NCI-H748 (cell line): ENCODE results near the gene DAZL.
"Not testable (repeated sequence)": the region's sequence is repeated elsewhere in the genome, so short reads cannot be mapped to it uniquely, and the experiment has no call there.

ENCODE experiments used
- DNase-seq: peaks from one replicate; lab custom pipeline; 2025; ENCODE audit not compliant: unreplicated experiment; lab: John Stamatoyannopoulos, UW

The DAZL gene, protein sequence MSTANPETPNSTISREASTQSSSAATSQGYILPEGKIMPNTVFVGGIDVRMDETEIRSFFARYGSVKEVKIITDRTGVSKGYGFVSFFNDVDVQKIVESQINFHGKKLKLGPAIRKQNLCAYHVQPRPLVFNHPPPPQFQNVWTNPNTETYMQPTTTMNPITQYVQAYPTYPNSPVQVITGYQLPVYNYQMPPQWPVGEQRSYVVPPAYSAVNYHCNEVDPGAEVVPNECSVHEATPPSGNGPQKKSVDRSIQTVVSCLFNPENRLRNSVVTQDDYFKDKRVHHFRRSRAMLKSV

GRCh38 chr3:16604887-16605602 lies at the start of gene DAZL:
Gene DAZL (minus strand): TSS chr3:16605423. CDS start chr3:16605205, 218 bp downstream.
- no peak for DNase-seq

- no peak for DNase-seq
Measured at GRCh38 chr3:16654976-16655375, 49.8 kb upstream of the DAZL start.

DNA sequence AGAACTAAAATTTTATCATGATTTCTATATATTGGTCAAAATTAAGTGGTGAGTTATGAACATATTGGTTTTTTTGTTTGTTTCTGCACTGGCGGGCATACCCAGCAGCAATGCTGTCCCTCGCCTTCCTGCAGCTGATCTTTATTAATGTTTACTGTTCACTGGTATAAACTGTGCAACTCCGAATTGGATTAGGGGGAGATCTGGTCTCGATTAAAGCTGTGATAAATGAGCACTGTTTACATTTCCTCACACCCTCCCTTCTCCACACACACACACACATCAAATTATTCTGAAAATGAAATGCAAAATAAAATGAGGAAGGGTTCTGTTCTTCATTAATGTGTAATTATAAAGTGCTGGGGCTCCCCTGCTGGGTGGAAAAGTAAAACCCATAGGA lies 48.5 kb upstream of the DAZL start:
- no peak for DNase-seq

DNA sequence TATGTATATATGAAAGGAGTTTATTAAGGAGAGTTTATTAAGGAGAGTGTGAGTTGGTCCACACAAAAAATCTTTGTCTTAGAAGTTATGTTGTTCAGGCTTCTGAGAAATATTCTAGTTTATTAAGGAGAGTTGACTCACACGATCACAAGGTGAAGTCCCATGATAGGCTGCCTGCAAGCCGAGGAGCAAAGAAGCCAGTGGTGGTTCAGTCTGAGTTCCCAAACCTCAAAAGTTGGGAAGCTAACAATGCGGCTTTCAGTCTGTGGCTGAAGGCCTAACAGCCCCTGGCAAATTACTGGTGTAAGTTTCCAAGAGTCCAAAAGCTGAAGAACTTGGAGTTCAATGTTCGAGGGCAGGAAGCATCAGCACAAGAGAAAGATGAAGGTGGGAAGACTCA lies 42.4 kb upstream of the DAZL start:
- no peak for DNase-seq

GRCh38 chr3:16639806-16640205 lies 34.6 kb upstream of the DAZL start:
- no peak for DNase-seq

GRCh38 chr3:16633948-16634347 lies 28.7 kb upstream of the DAZL start:
- DNase-seq, result no peak

GRCh38 chr3:16632395-16632794 lies 27.2 kb upstream of the DAZL start:
- DNase-seq, result no peak

GRCh38 chr3:16618721-16619120 lies 13.5 kb upstream of the DAZL start:
- no peak for DNase-seq

- not testable (repeated sequence) for DNase-seq
Measured at GRCh38 chr3:16617155-16617554, 11.9 kb upstream of the DAZL start.

GRCh38 chr3:16616083-16616482 lies 10.9 kb upstream of the DAZL start:
- DNase-seq, result no peak

GRCh38 chr3:16614033-16615031 lies 9.1 kb upstream of the DAZL start:
- DNase-seq, result no peak

- no peak for DNase-seq
Measured at GRCh38 chr3:16609927-16610580, 4.8 kb upstream of the DAZL start.

- no peak for DNase-seq
Measured at GRCh38 chr3:16608816-16609215, 3.6 kb upstream of the DAZL start.

GRCh38 chr3:16607718-16608117 lies 2.5 kb upstream of the DAZL start:
- DNase-seq, result no peak

GRCh38 chr3:16606398-16606797 lies 1.2 kb upstream of the DAZL start:
- DNase-seq, result no peak

DNA sequence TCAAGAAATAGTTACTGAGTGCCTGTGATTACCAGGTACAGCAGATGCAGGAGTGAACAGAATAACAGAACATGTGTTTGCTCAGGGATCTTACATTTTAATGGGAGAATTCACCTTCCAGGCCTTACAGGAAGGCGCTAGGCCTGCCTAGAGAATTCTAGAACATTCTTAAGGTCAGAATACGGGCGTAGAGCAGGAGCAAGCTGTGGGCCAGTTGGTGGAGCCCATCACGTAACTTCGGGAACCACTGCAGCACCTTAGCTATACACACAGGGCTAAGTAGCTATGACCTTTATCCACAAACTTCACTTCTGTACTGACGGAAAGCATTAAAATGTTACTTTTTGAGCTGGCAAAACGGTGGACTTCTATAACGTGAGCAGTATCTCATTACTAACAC lies 743 bp upstream of the DAZL start:
- DNase-seq, result no peak

GRCh38 chr3:16604433-16604832 lies 790 bp downstream of the DAZL start:
- no peak for DNase-seq

- DNase-seq, result no peak
Measured at GRCh38 chr3:16601537-16602005, 3.7 kb downstream of the DAZL start.

DNA sequence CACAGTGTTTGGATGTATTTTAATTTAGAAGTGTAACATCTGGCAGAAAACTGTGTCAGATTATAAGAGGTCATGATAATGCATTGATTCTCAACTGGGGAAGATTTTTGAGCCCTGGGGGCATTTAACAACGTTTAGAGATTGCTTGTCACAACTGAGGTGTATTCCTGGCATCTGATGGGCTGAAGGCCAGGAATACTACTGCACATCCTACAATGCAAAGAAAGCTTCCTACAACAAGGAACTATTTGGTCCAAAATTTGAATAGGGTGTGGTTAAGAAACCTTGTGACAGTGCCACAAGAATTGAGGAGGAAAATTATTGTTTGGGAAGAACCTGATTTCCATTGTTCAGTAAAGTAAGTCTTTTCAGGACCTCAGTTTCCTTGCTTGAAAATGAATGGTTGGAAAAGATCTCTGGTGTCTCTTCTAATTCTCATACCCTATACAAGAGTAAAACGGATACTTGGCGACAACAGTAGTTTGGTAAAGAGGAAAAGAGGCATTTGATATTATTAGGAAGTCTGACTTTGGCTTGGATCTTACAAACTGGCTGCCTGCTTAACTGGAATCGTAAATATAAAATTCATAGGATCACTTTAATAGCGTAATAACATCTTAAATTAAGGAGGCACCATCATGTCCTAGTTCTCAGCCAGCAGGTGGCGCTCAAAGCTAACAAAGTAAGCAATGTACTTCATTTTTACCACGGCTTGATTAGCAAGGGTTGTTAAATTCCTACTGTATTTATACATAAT lies 4.3 kb downstream of the DAZL start:
- peak; percentile 69 for DNase-seq

GRCh38 chr3:16599694-16600093 lies 5.5 kb downstream of the DAZL start:
- no peak for DNase-seq
